HL-60 (cell line): ENCODE measurements around the gene PTPRJ.

Experiments
- DNase-seq, 2 experiments: peaks; one replicate each; pipeline ENCODE4 v3.0.0-alpha.2; 2010 to 2020; ENCODE audit warnings: low read depth in 1 of 2, low spot score in 1 of 2
- H3K27ac ChIP-seq: fragments of 250-450 bp; sonication (Bioruptor Pico); replicated peaks from 2 replicates; pipeline ENCODE4 v1.5.1; 2020; ENCODE audit warnings: mild to moderate bottlenecking, moderate library complexity
- H3K27me3 ChIP-seq: fragments of 250-450 bp; sonication (Bioruptor Pico); 2 replicates; pipeline ENCODE4 v1.5.1; 2021; ENCODE audit warnings: mild to moderate bottlenecking, moderate library complexity; ENCODE audit not compliant: insufficient read depth, poor library complexity, severe bottlenecking
- H3K4me3 ChIP-seq: replicated peaks from 2 replicates; pipeline ENCODE4 v1.5.1; 2011; ENCODE audit warnings: mild to moderate bottlenecking, control low read depth, low read length; ENCODE audit not compliant: insufficient read depth
- GABPA ChIP-seq: IDR thresholded peaks from 2 replicates; pipeline ENCODE4 v1.6.1; 2012; ENCODE audit warnings: low read depth
- POLR2AphosphoS5 ChIP-seq: IDR thresholded peaks from 2 replicates; pipeline ENCODE4 v1.6.1; 2012; ENCODE audit warnings: low read depth
- SPI1 ChIP-seq: IDR thresholded peaks from 2 replicates; pipeline ENCODE4 v1.6.1; 2012; ENCODE audit warnings: low read depth, mild to moderate bottlenecking, borderline replicate concordance
- TF ChIP-seq, protein P1 (sequence below): IDR thresholded peaks from 2 replicates; pipeline ENCODE4 v1.6.1; 2012; ENCODE audit warnings: low read depth; ENCODE audit not compliant: insufficient replicate concordance
- TF ChIP-seq, protein P2 (sequence below): IDR thresholded peaks from one replicate; pipeline ENCODE4 v1.5.1; 2011; ENCODE audit warnings: low read length, control low read depth, inconsistent platforms; ENCODE audit not compliant: insufficient read depth

The PTPRJ gene

DNA sequence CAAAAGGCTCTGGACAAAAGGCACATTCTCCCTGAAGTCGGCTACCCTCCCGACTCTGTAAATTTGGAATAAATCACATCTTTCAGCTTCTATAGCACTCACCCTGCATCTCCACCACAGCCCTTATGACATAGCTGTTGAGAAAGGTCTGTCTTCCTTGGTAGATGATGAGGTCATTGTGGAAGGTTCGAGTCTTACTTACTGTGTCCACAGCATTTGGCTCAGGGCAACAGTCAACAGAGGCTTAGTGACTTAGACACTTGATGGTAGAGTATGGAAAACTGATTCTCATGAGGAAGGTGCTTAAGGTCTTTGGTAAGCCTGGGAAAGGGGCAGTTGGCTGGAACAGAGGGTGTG lies 45.6 kb downstream of the PTPRJ start:
- Histone ChIP-seq H3K27ac (no peak overlapping the region), H3K4me3 (no peak overlapping the region), H3K27me3 (no peaks in the 10 kb centered on the region)
- DNase-seq: peak in 1 of 2 experiments; percentile 62
- TF ChIP-seq, protein P1, sequence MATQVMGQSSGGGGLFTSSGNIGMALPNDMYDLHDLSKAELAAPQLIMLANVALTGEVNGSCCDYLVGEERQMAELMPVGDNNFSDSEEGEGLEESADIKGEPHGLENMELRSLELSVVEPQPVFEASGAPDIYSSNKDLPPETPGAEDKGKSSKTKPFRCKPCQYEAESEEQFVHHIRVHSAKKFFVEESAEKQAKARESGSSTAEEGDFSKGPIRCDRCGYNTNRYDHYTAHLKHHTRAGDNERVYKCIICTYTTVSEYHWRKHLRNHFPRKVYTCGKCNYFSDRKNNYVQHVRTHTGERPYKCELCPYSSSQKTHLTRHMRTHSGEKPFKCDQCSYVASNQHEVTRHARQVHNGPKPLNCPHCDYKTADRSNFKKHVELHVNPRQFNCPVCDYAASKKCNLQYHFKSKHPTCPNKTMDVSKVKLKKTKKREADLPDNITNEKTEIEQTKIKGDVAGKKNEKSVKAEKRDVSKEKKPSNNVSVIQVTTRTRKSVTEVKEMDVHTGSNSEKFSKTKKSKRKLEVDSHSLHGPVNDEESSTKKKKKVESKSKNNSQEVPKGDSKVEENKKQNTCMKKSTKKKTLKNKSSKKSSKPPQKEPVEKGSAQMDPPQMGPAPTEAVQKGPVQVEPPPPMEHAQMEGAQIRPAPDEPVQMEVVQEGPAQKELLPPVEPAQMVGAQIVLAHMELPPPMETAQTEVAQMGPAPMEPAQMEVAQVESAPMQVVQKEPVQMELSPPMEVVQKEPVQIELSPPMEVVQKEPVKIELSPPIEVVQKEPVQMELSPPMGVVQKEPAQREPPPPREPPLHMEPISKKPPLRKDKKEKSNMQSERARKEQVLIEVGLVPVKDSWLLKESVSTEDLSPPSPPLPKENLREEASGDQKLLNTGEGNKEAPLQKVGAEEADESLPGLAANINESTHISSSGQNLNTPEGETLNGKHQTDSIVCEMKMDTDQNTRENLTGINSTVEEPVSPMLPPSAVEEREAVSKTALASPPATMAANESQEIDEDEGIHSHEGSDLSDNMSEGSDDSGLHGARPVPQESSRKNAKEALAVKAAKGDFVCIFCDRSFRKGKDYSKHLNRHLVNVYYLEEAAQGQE: no peak
- TF ChIP-seq, protein P2, sequence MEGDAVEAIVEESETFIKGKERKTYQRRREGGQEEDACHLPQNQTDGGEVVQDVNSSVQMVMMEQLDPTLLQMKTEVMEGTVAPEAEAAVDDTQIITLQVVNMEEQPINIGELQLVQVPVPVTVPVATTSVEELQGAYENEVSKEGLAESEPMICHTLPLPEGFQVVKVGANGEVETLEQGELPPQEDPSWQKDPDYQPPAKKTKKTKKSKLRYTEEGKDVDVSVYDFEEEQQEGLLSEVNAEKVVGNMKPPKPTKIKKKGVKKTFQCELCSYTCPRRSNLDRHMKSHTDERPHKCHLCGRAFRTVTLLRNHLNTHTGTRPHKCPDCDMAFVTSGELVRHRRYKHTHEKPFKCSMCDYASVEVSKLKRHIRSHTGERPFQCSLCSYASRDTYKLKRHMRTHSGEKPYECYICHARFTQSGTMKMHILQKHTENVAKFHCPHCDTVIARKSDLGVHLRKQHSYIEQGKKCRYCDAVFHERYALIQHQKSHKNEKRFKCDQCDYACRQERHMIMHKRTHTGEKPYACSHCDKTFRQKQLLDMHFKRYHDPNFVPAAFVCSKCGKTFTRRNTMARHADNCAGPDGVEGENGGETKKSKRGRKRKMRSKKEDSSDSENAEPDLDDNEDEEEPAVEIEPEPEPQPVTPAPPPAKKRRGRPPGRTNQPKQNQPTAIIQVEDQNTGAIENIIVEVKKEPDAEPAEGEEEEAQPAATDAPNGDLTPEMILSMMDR: no peak
- no peak for TF ChIP-seq SPI1
- no peak for TF ChIP-seq POLR2AphosphoS5
- no peak for TF ChIP-seq GABPA

DNA sequence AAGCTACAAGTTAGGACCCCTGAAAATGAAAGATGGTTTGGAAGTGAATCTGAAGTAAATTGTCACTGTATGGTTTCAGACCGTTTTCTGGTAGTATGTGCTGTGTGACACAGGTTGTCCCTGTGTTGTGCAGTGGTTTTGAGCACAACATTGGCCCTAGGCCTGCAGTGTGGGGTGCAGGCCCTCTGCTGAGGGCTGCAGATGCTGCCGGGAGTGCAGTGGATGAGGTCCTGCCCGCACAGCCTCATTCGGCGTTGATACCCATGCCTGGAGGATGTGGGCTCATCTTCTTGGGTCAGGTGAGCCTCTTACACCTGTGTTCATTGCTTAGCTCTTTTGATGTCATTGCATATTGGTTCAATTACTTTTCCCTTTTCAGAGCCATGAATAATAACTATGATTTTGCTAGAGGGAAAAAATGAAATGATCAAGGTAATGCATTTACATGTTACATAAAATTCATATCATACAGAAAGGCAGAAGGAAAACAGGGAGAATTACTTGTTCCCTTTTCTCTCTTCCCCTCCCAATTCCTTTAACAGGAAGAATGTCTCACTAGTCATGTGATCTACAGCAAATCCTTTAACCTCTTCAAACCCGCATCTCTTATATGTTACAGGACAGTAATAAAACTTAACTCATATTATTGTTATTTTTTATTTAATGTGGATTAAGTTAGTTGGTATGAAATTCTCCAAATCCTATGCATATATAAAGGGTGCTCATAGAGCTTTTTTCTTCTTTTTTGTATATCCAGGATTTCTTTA lies 48.7 kb downstream of the PTPRJ start:
- H3K4me3 ChIP-seq: no peak overlapping the region
- no peaks in the 10 kb centered on the region for H3K27me3 ChIP-seq
- peak overlapping the region; percentile 23; the same call in 1 of the 2 replicates for H3K27ac ChIP-seq
- DNase-seq: no peak
- TF ChIP-seq, protein P2: no peak
- peak; percentile 37; the same call in 1 of the 2 replicates for TF ChIP-seq SPI1

DNA sequence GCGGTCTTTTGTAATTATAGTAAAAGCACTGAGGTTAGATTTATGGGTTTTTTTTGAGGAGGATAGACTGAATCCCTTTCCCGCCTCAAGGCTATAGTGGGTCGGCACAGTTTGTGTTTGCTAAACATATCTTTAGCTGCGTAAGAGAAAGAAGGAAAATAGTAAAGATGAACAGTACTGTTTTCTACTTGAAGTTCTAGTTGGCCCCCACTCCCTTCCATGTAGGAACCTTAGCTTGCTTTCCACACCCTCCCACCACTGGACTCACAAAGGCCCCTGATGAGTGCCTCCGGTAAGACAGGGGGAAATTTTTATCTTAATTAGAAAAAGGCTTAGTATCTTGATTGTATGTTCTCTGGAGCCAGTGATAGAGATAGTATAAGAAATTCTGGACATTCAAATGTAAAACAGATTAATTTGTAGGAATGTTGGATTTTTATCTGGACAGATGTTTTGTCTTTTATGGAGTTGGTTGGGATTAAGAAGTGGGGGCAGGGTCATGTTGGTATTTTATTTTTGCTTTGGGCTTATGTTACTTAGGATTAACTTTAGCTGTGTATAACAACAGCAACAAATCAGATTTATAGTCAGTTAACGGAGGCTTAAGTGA lies 49.4 kb downstream of the PTPRJ start:
- TF ChIP-seq, protein P1: no peak
- no peak for TF ChIP-seq SPI1
- no peak for TF ChIP-seq POLR2AphosphoS5
- TF ChIP-seq, protein P2: no peak
- no peak for TF ChIP-seq GABPA
- peak overlapping the region; percentile 73 for H3K27ac ChIP-seq

More for the DNA sequence above, 49.4 kb downstream of the PTPRJ start:
- no peak for DNase-seq
- Histone ChIP-seq H3K27me3 (no peaks in the 10 kb centered on the region), H3K4me3 (no peak overlapping the region)
